ENCODE data around the gene SCNN1A.

DNA sequence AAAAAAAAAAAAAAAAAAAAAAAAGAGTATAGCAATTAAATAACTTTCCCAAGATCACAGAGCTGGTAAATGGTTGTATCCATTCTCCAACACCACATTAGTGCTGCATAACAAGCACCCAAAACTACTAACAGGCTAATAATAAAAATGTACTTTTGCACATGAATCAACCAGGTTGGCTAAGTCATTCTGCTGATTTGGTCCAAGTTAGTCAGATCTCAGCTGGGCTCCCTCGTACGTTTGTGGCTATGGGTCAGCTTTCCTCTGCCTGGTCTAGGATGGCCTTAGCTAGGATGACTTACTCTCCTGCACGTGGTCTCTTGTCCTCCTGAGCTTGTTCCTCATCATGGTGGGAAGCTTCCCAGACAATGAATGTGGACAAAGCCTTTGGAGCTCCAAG is 72.7 kb downstream of the SCNN1A start:
- TF ChIP-seq POLR2A (IDR thresholded peaks at IDR 0.05) (no peak), EP300 (IDR thresholded peaks at IDR 0.05) (no peak), CTCF (IDR thresholded peaks at IDR 0.05) (no peak), POLR2AphosphoS5 (IDR thresholded peaks at IDR 0.05) (no peak)

All from upper lobe of left lung (tissue), 4 donors.